Measurements from ENCODE around the gene STARD7. TPM values are rescaled to one million over a fixed set of nuclear protein-coding genes. Genes with fewer than 3 reads are reported as not detected.

The STARD7 gene
- total and polyA plus RNA-seq, 2 of the 13 experiments (the other 11 are each of a cell fraction or from before 2014, with no cell fraction given) = 88.2 to 300 TPM

DNA sequence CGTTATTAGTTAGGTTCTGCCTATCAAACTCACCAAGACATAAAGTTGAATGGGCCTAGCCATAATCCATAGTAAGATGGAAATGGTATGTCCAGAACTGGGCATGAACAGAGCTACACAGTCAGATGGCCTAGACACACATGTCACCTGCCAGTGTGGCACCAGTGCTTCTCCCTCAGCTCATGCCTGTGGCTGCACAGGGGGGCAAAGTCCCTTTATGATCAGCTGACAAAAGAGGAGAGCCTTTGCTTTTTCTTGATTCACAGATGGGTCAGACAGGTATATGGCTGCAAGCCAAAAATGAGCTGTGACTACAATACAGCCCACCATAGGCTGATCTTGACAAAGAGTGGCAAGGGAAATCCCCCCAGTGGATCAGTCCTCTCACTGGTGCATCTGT, 28.3 kb upstream of the STARD7 start (continued):
- TF ChIP-seq, protein P1, sequence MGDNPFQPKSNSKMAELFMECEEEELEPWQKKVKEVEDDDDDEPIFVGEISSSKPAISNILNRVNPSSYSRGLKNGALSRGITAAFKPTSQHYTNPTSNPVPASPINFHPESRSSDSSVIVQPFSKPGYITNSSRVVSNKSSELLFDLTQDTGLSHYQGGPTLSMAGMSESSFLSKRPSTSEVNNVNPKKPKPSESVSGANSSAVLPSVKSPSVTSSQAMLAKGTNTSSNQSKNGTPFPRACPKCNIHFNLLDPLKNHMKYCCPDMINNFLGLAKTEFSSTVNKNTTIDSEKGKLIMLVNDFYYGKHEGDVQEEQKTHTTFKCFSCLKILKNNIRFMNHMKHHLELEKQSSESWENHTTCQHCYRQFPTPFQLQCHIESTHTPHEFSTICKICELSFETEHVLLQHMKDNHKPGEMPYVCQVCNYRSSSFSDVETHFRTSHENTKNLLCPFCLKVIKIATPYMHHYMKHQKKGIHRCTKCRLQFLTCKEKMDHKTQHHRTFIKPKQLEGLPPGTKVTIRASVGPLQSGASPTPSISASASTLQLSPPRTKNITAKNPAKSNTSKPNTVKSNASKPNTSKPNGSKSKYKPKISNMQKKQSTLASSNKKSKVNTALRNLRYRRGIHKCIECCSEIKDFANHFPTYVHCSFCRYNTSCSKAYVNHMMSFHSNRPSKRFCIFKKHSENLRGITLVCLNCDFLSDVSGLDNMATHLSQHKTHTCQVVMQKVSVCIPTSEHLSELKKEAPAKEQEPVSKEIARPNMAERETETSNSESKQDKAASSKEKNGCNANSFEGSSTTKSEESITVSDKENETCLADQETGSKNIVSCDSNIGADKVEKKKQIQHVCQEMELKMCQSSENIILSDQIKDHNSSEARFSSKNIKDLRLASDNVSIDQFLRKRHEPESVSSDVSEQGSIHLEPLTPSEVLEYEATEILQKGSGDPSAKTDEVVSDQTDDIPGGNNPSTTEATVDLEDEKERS (CRISPR knock-in tag; IDR thresholded peaks at IDR 0.05) = no peak
- no peak for TF ChIP-seq ZFP36L2 (CRISPR knock-in tag; IDR thresholded peaks at IDR 0.05)
- TF ChIP-seq MED1 (CRISPR knock-in tag; IDR thresholded peaks at IDR 0.05) = no peak
- TF ChIP-seq ATF7-NPFF (CRISPR knock-in tag; IDR thresholded peaks at IDR 0.05; ENCODE audit: low read depth) = no peak
- no peak for TF ChIP-seq ZNF20 (CRISPR knock-in tag; IDR thresholded peaks at IDR 0.05)
- TF ChIP-seq, protein P2, sequence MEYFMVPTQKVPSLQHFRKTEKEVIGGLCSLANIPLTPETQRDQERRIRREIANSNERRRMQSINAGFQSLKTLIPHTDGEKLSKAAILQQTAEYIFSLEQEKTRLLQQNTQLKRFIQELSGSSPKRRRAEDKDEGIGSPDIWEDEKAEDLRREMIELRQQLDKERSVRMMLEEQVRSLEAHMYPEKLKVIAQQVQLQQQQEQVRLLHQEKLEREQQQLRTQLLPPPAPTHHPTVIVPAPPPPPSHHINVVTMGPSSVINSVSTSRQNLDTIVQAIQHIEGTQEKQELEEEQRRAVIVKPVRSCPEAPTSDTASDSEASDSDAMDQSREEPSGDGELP (IDR thresholded peaks at IDR 0.05; ENCODE audit: borderline replicate concordance, low read depth) = peak; percentile 79; the same call in 1 of the 2 replicates
- no peak for TF ChIP-seq ZNF329 (CRISPR knock-in tag; IDR thresholded peaks at IDR 0.05; ENCODE audit: low read depth)
- TF ChIP-seq ZNF446 (CRISPR knock-in tag; IDR thresholded peaks at IDR 0.05) = no peak
- TF ChIP-seq, protein P3, sequence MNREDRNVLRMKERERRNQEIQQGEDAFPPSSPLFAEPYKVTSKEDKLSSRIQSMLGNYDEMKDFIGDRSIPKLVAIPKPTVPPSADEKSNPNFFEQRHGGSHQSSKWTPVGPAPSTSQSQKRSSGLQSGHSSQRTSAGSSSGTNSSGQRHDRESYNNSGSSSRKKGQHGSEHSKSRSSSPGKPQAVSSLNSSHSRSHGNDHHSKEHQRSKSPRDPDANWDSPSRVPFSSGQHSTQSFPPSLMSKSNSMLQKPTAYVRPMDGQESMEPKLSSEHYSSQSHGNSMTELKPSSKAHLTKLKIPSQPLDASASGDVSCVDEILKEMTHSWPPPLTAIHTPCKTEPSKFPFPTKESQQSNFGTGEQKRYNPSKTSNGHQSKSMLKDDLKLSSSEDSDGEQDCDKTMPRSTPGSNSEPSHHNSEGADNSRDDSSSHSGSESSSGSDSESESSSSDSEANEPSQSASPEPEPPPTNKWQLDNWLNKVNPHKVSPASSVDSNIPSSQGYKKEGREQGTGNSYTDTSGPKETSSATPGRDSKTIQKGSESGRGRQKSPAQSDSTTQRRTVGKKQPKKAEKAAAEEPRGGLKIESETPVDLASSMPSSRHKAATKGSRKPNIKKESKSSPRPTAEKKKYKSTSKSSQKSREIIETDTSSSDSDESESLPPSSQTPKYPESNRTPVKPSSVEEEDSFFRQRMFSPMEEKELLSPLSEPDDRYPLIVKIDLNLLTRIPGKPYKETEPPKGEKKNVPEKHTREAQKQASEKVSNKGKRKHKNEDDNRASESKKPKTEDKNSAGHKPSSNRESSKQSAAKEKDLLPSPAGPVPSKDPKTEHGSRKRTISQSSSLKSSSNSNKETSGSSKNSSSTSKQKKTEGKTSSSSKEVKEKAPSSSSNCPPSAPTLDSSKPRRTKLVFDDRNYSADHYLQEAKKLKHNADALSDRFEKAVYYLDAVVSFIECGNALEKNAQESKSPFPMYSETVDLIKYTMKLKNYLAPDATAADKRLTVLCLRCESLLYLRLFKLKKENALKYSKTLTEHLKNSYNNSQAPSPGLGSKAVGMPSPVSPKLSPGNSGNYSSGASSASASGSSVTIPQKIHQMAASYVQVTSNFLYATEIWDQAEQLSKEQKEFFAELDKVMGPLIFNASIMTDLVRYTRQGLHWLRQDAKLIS (CRISPR knock-in tag; IDR thresholded peaks at IDR 0.05) = no peak
- TF ChIP-seq CSRNP1 (CRISPR knock-in tag; IDR thresholded peaks at IDR 0.05) = no peak
- TF ChIP-seq ZNF672 (CRISPR knock-in tag; IDR thresholded peaks at IDR 0.05) = no peak
- TF ChIP-seq ZNF530 (CRISPR knock-in tag; IDR thresholded peaks at IDR 0.05; ENCODE audit: low read depth) = no peak
- TF ChIP-seq ZBTB4 (CRISPR knock-in tag; IDR thresholded peaks at IDR 0.05; ENCODE audit: borderline replicate concordance) = no peak
- peak; percentile 51; the same call in 1 of the 2 replicates for TF ChIP-seq HNF4A (CRISPR knock-in tag; IDR thresholded peaks at IDR 0.05)
